BLaER1 (cell line): ENCODE data around the gene CDC14A.

Experiments
- H3K27ac ChIP-seq: shearing (Covaris generic); formaldehyde crosslinking; 2 replicates; pipeline ENCODE4 v1.8.1; 2022
- H3K27me3 ChIP-seq: shearing (Covaris generic); formaldehyde crosslinking; 2 replicates; pipeline ENCODE4 v1.8.1; 2022
- H3K36me3 ChIP-seq: shearing (Covaris generic); formaldehyde crosslinking; 2 replicates; pipeline ENCODE4 v1.8.1; 2022
- H3K4me1 ChIP-seq: shearing (Covaris generic); formaldehyde crosslinking; 2 replicates; pipeline ENCODE4 v1.8.1; 2022
- H3K4me2 ChIP-seq: shearing (Covaris generic); formaldehyde crosslinking; 2 replicates; pipeline ENCODE4 v1.8.1; 2022
- H3K4me3 ChIP-seq: shearing (Covaris generic); formaldehyde crosslinking; 2 replicates; pipeline ENCODE4 v1.8.1; 2022
- H3K9ac ChIP-seq: shearing (Covaris generic); formaldehyde crosslinking; 2 replicates; pipeline ENCODE4 v1.8.1; 2022
- H3K9me3 ChIP-seq: shearing (Covaris generic); formaldehyde crosslinking; 2 replicates; pipeline ENCODE4 v1.8.1; 2022
- H4K20me1 ChIP-seq: shearing (Covaris generic); formaldehyde crosslinking; 2 replicates; pipeline ENCODE4 v1.8.1; 2022
- Cebpa-rat ChIP-seq: shearing (Covaris generic); IDR thresholded peaks from 2 replicates; pipeline ENCODE4 v1.8.1; 2022

Gene CDC14A

DNA sequence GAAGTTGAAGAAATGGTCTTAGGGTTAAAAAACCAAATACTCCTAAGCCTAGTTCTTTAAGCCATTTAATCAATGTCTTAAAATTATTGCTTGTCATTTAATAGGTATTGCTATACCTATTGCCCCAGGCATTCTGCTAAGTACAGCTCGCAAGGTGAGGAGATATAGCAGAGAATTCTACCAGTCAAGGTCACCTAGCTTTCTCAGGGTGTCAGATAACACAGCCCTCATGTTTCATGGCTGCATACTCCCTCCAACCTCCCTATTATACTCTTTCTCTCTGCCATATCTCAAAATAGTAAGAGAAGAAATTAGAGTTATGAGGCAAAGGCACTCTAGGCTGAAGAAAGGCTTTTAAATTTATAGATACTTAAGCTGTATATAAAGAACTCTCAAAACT is 117.3 kb downstream of the CDC14A start:
- Histone ChIP-seq H3K4me1 (no peaks in the 10 kb centered on the region), H3K27me3 (no peaks in the 10 kb centered on the region), H3K9me3 (no peaks in the 10 kb centered on the region), H3K9ac (no peak overlapping the region), H3K4me3 (no peak overlapping the region), H3K36me3 (peaks cover 39% of the 10 kb centered on the region), H4K20me1 (no peaks in the 10 kb centered on the region), H3K4me2 (no peak overlapping the region), H3K27ac (no peak overlapping the region)
- TF ChIP-seq Cebpa-rat = no peak

DNA sequence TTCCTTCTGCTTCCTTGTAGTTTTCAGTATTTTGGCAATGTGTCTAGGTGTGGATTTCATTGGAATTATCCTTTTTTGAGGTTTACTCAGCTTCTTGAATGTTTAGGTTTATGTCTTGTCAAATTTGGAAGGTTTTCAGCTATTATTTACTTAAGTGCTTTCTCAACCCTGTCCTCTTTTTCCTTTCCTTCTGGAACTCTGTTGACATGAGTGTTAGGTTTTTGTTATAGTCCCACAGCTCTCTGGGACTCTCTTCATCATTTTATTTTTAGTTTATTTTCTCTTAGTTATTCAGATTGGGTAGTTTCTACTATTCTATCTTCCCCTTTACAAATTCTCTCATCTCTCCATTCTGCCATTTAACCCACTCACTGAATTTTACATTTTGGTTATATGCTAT is 122.5 kb downstream of the CDC14A start:
- TF ChIP-seq Cebpa-rat = no peak
- H3K4me2 ChIP-seq = no peak overlapping the region
- no peaks in the 10 kb centered on the region for H3K27me3 ChIP-seq
- H3K27ac ChIP-seq = no peak overlapping the region
- no peaks in the 10 kb centered on the region for H3K9me3 ChIP-seq
- no peak overlapping the region for H3K9ac ChIP-seq
- H3K4me3 ChIP-seq = no peak overlapping the region
- H3K4me1 ChIP-seq = peaks cover 7% of the 10 kb centered on the region
- H3K36me3 ChIP-seq = peaks cover 19% of the 10 kb centered on the region; the same call in 1 of the 2 replicates
- no peaks in the 10 kb centered on the region for H4K20me1 ChIP-seq

DNA sequence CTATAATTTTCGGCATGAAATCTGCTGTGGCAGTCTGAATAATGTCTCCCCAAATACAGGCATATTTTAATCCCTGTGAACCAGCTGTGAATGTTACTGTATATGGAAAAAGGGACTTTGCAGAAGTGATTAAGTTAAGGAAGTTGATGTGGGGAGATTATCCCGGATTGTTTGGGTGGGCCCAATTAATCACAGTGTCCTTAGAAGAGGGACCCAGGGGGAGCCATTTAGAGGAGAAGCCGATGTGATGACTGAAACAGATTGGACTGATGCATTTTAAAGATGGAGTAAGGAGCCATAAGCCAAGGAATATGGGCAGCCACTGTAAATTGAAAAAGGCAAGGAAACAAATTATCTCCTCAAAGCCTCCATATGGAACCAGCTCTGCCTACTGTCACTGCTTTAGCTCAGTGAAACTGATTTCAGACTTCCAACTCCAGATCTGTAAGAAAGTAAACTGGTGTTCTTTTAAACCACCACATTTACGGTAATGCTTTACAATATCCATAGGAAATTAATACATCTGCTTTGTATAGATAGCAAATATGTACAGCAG is 124.5 kb downstream of the CDC14A start:
- Histone ChIP-seq H3K4me1 (peaks cover 7% of the 10 kb centered on the region), H3K9ac (no peak overlapping the region), H3K4me2 (no peak overlapping the region), H3K9me3 (no peaks in the 10 kb centered on the region), H3K27me3 (no peaks in the 10 kb centered on the region), H3K27ac (no peak overlapping the region), H3K4me3 (no peak overlapping the region), H4K20me1 (no peaks in the 10 kb centered on the region), H3K36me3 (peaks cover 30% of the 10 kb centered on the region)
- no peak for TF ChIP-seq Cebpa-rat

DNA sequence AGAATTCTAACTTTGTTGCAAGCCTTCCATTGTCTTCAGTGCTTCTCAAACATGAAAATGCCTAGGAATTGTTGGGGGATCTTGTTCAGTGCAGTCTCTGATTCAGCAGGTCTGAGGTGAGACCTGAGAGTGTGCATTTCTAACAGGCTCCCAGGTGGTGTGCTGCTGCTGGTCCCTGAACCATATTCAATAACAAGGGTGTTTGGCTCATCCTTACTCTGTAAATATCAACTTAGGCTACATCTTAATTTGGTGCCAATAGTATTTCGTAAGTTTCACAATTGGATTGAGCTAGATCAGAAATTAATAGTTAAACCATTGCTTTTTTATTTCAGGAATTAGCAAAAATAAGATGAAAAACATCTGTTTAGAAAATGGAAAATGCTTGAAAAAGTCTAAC is 126.5 kb downstream of the CDC14A start:
- TF ChIP-seq Cebpa-rat = no peak
- Histone ChIP-seq H3K4me1 (peaks cover 7% of the 10 kb centered on the region), H3K4me3 (no peak overlapping the region), H3K9ac (no peak overlapping the region), H3K27ac (no peak overlapping the region), H3K4me2 (peak overlapping the region; percentile 35; the same call in 1 of the 2 replicates), H3K27me3 (no peaks in the 10 kb centered on the region), H4K20me1 (no peaks in the 10 kb centered on the region), H3K36me3 (peaks cover 31% of the 10 kb centered on the region), H3K9me3 (no peaks in the 10 kb centered on the region)

DNA sequence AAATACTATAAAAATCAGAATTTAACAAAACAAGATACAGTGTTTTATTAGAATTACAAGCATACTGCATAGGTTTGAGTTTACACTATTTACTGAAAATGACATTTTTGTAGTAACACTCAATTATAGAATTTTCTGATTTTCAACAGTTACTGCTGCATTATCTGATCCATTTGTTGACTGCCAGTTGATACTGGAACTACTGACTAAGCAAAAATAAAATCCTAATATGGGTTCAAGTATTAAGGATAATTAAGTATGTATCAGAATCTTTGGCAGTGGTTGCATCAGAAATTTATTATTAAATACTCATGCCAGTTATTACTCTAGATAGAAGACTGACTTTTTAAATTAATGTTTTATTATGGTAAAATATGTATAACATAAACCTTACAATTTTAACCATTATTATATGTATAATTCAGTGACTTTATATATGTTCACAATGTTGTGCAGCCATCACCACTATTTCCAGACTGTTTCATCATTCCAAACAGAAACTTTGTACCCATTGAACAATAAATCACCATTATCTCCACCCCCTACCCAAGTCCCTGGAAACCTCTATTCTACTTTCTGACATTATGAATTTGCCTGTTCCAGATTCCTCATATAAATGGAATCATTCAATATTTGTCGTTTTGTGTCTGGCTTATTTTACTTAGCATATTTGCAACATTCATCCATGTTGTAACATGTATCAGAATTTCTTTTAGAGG is 127.5 kb downstream of the CDC14A start:
- Histone ChIP-seq H3K9me3 (no peaks in the 10 kb centered on the region), H3K36me3 (peaks cover 30% of the 10 kb centered on the region), H4K20me1 (no peaks in the 10 kb centered on the region), H3K4me3 (no peak overlapping the region), H3K27ac (no peak overlapping the region), H3K9ac (no peak overlapping the region), H3K4me2 (no peak overlapping the region), H3K4me1 (peaks cover 7% of the 10 kb centered on the region), H3K27me3 (no peaks in the 10 kb centered on the region)
- no peak for TF ChIP-seq Cebpa-rat

DNA sequence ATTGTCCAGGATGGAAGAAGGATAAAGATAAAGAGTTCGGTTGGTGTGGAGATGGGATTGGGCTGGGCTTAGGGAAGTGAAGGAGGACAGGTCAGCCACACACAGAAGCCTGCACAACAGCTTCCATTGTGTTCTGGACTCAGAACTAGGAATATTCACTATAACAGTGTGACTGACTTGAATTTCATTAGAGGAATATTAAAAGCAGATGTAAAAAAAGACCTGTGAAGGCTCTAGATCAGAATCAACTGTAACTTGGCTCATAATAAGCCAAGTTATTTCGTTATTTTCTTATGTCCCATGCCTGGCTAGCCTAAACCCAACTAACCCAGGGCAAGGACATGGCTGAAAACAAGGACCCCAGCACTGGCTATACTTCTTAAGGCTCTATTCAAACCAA is 129.0 kb downstream of the CDC14A start:
- H3K36me3 ChIP-seq = peaks cover 30% of the 10 kb centered on the region
- TF ChIP-seq Cebpa-rat = no peak
- no peak overlapping the region for H3K4me3 ChIP-seq
- no peaks in the 10 kb centered on the region for H3K9me3 ChIP-seq
- no peak overlapping the region for H3K4me2 ChIP-seq
- no peak overlapping the region for H3K9ac ChIP-seq
- H3K4me1 ChIP-seq = peaks cover 7% of the 10 kb centered on the region
- no peaks in the 10 kb centered on the region for H3K27me3 ChIP-seq
- H4K20me1 ChIP-seq = no peaks in the 10 kb centered on the region
- H3K27ac ChIP-seq = no peak overlapping the region

DNA sequence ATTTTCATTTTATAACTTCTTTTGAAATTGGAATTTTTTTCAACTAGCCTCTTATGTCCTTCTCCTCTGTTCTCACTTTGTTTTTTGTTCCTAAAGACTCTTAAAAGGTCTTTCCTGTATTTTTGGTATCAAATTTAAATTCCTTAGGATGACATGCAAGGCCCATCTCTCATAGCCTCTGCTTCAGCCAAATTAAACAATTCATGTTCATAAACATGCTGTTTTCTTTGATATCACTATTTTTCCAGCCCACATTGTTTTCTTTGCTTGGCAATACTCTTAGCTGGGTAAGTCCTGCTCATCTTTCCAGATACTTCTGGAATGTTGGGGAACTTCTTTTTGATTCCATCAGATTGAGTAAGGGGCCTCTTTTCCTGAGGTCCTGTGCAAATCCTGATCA is 129.9 kb downstream of the CDC14A start:
- H3K27me3 ChIP-seq = no peaks in the 10 kb centered on the region
- H3K27ac ChIP-seq = no peak overlapping the region
- H3K36me3 ChIP-seq = peaks cover 33% of the 10 kb centered on the region
- no peak overlapping the region for H3K9ac ChIP-seq
- no peak for TF ChIP-seq Cebpa-rat
- H3K4me1 ChIP-seq = peaks cover 7% of the 10 kb centered on the region
- no peak overlapping the region for H3K4me2 ChIP-seq
- no peaks in the 10 kb centered on the region for H4K20me1 ChIP-seq
- no peak overlapping the region for H3K4me3 ChIP-seq
- H3K9me3 ChIP-seq = no peaks in the 10 kb centered on the region

DNA sequence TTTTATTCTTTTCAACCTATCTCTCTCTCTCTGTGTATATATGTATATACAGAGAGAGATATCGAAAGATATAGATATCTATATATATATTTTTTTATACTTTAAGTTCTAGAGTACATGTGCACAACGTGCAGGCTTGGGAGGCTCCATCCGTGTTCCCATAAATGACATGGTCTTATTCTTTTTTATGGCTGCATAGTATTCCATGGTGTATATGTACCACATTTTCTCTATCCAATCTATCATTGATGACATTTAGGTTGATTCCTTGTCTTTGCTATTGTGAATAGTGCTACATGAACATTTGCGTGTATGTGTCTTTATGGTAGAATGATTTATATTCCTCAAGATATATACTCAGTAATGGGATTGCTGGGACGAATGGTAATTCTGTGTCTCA is 130.4 kb downstream of the CDC14A start:
- peaks cover 7% of the 10 kb centered on the region for H3K4me1 ChIP-seq
- no peaks in the 10 kb centered on the region for H3K9me3 ChIP-seq
- H3K4me2 ChIP-seq = no peak overlapping the region
- H3K36me3 ChIP-seq = peaks cover 33% of the 10 kb centered on the region
- H4K20me1 ChIP-seq = no peaks in the 10 kb centered on the region
- no peaks in the 10 kb centered on the region for H3K27me3 ChIP-seq
- H3K27ac ChIP-seq = no peak overlapping the region
- no peak overlapping the region for H3K4me3 ChIP-seq
- TF ChIP-seq Cebpa-rat = no peak
- no peak overlapping the region for H3K9ac ChIP-seq

DNA sequence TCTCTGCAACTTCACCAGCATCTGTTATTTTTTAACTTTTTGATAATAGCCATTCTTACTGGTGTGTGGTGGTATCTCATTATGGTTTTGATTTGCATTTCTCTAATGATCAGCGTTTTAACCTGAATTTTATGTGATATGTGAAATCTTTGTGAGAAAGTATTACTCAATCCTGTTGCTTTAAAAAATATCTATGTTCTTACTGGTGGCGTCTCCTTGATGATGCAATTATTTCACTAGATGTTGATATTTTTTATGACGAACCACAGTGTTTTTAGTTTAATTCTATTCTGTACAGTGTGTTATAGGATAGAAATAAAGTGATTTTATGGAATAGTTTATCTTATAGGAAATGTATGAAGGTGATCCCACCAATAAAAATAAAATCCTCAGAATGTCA is 130.9 kb downstream of the CDC14A start:
- H3K9ac ChIP-seq = no peak overlapping the region
- H3K4me1 ChIP-seq = peaks cover 4% of the 10 kb centered on the region
- H3K9me3 ChIP-seq = no peaks in the 10 kb centered on the region
- peaks cover 33% of the 10 kb centered on the region for H3K36me3 ChIP-seq
- H4K20me1 ChIP-seq = no peaks in the 10 kb centered on the region
- no peak overlapping the region for H3K27ac ChIP-seq
- H3K4me2 ChIP-seq = no peak overlapping the region
- no peak for TF ChIP-seq Cebpa-rat
- no peaks in the 10 kb centered on the region for H3K27me3 ChIP-seq
- no peak overlapping the region for H3K4me3 ChIP-seq

DNA sequence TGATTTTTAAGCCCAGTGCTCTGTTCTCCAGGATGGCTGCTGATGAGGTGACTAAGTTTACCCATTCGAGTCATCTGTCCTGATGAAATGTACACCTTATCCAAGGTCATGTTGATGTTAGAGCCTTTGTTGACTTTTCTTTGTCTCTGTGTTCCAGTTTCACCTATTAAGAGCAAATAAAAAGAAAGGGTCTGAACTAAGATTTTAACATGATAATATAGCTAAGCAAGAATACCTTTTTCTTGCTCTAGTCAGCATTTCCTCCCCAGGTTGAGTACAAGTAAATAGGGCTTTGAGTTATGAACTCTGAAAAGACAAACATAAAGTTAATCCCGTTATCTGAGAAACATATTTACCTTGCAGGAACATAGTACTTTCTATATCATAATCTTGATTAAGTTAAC is 133.6 kb downstream of the CDC14A start:
- H4K20me1 ChIP-seq = no peaks in the 10 kb centered on the region
- no peaks in the 10 kb centered on the region for H3K4me1 ChIP-seq
- H3K9me3 ChIP-seq = no peaks in the 10 kb centered on the region
- no peak overlapping the region for H3K9ac ChIP-seq
- no peak for TF ChIP-seq Cebpa-rat
- H3K27ac ChIP-seq = no peak overlapping the region
- no peak overlapping the region for H3K4me3 ChIP-seq
- H3K36me3 ChIP-seq = peaks cover 36% of the 10 kb centered on the region
- H3K27me3 ChIP-seq = no peaks in the 10 kb centered on the region
- H3K4me2 ChIP-seq = no peak overlapping the region
